HG03159 (cell line): ENCODE measurements around the gene EGLN1.

Source experiments
- ATAC-seq: cut with Tn5 transposase; IDR thresholded peaks from one replicate; pipeline ENCODE4 v1.9.1; 2021; ENCODE audit warnings: mild to moderate bottlenecking, moderate library complexity; ENCODE audit not compliant: unreplicated experiment

EGLN1 gene

DNA sequence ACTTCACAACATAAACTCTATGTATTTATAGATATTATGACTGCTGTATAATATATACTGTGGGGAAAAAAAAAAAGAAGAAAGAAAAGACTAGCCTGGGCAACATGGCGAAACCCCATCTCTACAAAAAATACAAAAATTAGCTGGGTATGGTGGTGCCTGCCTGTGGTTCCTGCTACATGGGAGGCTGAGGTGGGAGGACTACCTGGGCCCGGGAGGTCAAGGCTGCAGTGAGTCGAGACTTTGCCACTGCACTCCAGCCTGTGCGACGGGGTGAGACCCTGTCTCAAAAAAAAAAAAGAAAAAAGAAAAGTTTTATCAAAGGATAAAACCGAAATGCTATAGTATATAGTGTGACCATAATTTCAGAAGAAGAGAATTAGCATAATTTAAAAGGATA is 87.1 kb downstream of the EGLN1 start:
- ATAC-seq: no peak

DNA sequence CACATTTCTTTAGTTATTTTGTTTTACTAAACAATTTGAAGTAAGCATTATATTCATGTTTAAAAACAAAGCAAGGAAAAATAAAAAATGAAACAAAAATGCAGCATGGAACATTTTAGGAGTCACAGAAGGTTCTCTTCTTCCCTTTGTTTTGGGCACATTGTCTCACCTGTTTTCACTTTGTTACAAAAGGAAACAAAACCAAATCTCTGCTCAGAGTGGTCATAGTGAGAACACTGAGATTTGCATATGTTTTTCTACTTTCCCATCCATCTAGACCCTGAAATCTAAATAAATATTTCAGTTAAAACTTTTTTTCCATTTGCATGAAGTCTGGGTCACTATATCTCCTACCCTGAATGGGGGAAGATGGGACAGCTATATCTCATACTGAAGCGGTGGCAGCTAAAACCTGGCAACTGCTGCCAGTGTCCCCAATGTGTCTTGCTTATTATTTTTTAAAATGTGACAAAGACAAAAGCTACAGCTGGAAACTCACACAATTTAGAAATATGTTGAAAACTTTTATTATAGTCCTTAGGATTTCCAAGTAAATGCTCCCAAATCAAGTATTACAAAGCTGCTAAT is 87.9 kb downstream of the EGLN1 start:
- ATAC-seq: no peak

DNA sequence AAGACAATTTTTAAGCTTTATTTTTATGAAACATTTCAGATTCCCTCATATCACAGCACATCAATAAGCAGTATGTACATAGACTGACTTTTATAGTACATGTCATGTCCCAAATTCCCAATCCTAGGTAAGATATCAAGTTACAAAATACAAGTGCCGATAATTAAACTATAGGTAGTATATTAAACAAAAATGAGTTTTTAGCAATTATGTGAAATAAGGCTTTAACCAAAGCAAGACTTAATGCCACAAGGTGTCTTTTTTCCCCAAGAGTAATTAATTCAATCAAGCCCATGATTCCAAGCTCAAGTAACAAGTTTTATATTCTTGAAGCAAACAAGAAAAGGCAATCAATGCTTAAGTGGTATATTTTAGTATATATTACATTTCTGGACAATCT is 89.3 kb downstream of the EGLN1 start:
- ATAC-seq: no peak

DNA sequence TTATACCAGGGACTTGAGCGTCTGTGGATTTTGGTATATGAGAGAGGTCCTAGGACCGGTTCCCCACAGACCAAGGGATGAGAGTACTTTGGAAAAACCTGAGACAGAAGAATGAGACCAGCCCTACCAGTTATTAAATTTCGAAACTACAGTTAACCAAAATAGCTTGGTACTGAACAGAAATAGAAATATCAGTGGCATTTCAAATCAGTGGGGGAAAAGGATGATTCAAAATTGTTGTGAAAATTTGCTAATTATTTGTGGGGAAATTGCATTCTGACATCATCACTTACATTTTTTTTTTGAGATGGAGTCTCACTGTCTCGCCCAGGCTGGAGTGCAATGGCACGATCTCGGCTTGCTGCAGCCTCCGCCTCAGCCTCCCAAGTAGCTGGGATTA is 92.6 kb downstream of the EGLN1 start:
- ATAC-seq: no peak

DNA sequence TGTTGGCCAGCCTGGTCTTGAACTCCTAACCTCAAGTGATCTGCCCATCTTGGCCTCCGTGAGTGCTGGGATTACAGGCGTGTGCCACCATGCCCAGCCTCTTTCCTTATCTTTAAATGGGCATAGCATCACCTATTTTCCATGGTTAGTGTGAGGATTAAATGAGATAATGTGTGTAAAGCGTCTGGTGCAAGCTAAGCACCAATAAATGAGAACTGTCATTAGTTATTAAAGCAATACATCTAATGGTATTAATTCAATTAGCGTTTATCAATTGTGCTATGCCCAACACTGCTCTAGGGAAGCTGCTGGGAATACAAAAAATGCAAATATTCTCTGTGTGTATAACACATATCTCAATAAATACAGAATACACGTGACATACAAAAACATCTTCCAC is 94.5 kb downstream of the EGLN1 start:
- no peak for ATAC-seq

DNA sequence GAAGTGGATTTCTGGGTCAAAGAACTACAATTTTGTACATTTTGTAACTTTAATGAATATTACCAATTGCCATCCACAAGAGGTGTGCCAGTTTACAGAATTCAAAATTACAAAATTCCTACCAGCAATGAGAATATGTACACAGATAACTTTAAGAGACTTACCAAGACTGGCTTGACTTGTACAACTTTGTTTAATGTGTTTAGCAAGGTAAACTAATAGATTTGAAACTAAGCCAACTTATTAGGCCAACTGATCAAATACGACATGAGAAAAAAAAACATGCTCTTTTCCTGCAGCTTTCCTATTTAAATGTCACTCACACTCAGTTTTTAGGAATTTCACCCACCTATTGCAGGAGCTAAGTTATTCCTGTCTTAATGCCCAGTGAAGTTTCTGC is 95.8 kb downstream of the EGLN1 start:
- no peak for ATAC-seq

DNA sequence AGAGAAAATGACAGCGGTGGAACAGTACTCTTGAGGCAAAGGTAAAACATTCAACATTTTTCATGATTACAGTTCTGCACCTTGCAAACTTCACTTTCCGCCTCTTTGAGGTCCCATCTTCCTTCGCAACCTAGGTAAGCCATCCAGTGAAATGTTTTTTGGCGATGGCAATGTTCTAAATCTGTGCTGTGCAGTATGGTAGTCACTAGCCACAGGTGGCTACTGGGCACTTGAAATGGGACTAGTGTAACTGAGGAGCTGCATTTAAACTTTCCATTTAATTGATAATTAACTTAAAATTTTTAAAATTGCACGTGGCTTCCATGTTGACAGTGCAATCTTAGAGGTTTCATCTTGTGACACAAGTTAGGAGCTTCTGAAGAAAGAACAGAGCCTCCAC is 97.4 kb downstream of the EGLN1 start:
- ATAC-seq: no peak

DNA sequence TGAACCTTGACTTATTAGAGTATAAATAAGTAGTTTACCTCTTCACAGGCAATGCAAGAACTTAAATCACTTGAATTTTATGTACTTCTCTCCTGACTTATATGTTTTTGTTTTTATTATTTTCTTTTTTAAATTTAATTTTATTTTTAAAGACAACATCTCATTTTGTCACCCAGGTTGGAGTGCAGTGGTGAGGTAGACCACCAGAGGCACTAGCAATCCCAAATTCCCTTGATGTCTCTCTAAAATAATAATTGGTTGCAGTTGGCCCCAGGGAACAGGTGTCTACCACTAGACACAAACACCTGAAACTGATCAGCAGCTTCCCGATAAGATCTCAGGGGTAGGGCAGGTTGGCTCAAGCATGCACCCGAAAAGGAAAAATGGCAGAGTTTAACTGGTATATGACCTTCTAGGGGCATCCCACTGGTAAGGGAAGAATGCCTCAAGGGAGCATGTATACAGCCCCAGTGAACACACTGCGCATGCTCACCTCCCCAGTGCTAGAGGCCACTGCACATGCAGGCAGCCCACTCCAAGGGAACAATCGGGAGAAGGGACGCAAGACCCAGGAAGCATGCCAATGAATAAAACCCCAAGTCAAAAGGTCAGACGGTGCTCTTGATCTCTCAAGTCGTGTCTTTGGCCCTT is 99.1 kb downstream of the EGLN1 start:
- ATAC-seq: no peak

DNA sequence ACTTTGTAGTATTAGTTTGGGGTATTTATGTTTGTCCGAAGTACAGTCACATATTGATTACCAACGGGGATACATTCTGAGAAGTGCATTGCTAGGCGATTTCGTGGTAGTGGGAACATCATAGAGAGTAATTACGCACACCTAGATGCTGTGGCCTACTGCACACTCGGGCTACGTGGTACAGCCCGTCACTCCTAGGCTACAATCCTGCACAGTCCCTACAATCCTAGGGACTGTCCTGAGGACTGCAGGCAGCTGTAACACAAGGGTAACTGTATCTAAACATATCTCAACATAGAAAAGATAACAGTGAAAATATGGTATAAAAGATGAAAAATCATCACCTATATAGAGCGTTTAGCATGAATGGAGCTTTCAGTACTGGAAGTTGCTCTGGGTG is 103.0 kb downstream of the EGLN1 start:
- no peak for ATAC-seq

DNA sequence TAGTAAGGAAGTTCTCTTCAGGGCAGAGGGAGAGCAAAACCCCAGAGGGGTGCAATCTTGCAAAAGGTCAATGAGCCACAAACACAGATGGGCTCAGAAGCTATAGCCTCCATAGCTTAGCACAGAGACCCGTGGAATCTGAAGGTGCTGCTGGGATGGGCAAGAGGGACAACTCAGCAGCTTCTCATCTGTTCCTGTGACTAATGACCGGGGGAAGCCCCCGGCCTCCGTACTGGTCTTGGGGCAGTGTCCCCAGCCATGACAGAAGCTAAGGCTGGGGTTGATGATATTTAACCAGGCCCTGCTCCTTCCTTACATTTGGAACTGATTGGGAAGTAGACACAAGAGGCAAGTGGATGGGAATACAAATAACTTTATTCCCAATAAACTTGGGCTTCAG is 103.5 kb downstream of the EGLN1 start:
- ATAC-seq: no peak

DNA sequence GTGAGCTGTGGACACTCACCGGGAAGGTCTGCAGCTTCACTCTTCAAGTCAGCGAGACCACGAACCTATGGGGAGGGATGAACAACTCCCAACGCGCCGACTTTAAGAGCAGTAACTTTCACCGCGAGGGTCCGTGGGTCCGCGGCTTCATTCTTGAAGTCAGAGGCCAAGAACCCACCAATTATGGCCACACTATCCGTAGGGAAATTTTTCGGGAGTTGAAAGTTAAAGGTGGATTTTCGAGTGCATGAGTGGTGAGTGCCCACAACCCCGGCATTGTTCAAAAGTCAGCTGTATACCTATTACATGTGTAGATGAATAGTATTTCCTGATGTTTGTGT is 104.1 kb downstream of the EGLN1 start:
- no peak for ATAC-seq

DNA sequence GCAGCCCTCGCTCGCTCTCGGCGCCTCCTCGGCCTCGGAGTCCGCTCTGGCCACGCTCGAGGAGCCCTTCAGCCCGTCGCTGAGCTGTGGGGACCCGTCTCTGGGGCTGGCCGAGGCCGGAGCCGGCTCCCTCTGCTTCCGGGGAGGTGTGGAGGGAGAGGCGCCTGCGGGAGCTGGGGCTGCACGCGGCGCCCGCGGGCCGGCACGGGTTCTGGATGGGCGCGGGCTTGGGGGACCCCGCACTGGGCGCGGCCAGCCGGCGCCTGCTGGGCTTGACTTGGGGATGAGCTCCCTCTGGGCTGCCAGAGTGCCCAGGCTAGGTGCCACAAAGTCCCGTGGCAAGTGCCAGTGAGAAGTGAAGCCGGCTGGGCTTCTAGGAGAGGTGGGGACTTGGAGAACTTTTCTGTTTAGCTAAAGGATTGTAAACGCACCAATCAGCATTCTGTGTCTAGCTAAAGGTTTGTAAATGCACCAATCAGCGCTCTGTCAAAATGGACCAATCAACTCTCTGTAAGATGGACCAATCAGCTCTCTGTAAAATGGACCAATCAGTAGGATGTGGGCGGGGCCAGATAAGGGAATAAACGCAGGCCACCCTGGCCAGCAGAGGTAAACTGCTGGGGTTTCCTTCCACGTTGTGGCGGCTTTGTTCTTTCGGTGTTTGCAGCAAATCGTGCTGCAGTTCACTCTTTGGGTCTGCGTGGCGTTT is 104.6 kb downstream of the EGLN1 start:
- no peak for ATAC-seq

DNA sequence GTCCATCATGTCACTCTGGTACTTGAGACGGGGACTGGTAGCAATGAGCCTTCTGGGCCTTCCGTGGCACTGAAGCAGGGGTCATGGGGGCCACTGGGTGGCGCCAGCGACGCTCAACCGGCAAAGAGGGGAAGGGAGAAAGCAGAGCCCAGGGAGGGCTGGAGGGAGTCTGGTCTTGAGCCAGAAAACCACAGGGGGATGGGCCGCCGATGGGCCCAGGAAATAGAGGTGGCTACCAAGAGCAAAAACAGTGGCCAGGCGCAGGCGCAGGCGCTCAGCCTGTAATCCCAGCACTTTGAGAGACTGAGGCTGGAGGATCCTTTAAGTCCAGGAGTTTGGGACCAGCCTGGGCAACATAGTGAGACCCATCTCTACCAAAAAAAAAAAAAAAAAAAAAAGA is 106.2 kb downstream of the EGLN1 start:
- ATAC-seq: peak; percentile 63
